ENCODE measurements around the gene BBS10.

DNA sequence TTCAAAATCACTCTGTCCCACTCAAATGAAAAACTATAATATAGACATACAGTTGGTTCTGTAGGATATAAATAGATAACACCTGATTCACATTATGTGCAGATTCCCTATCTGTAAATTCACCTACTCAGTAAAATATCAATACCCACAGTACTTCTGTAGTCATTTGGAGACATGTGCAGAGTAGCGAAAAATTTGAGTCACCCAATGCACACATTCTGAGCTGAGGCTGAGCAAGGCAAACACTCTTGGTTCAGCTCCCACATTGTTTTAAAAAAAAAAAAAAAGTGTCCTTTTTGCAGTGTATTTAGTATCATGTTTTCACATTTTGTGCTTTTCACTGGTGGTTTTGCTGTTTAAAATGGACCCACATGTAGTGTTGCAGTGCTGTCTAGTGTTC lies 27.3 kb upstream of the BBS10 start:
- TF ChIP-seq, protein P1, sequence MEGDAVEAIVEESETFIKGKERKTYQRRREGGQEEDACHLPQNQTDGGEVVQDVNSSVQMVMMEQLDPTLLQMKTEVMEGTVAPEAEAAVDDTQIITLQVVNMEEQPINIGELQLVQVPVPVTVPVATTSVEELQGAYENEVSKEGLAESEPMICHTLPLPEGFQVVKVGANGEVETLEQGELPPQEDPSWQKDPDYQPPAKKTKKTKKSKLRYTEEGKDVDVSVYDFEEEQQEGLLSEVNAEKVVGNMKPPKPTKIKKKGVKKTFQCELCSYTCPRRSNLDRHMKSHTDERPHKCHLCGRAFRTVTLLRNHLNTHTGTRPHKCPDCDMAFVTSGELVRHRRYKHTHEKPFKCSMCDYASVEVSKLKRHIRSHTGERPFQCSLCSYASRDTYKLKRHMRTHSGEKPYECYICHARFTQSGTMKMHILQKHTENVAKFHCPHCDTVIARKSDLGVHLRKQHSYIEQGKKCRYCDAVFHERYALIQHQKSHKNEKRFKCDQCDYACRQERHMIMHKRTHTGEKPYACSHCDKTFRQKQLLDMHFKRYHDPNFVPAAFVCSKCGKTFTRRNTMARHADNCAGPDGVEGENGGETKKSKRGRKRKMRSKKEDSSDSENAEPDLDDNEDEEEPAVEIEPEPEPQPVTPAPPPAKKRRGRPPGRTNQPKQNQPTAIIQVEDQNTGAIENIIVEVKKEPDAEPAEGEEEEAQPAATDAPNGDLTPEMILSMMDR (conservative IDR thresholded peaks at IDR 0.05; ENCODE audit: low read depth, low read length), result no peak
- TF ChIP-seq POLR2A (IDR thresholded peaks at IDR 0.05; ENCODE audit: low read depth, low read length) (no peak), SMC3 (IDR thresholded peaks at IDR 0.05; ENCODE audit: low read depth, low read length) (no peak), MAZ (IDR thresholded peaks at IDR 0.05; ENCODE audit: borderline replicate concordance, low read depth, low read length) (no peak), RFX5 (IDR thresholded peaks at IDR 0.05; ENCODE audit: low read depth, low read length) (no peak)
